Common myeloid progenitor, CD34-positive (primary cell): ENCODE measurements around the gene THEMIS.

ENCODE experiments used
- CTCF ChIA-PET: fragments of 350-600 bp; sonication (Branson Sonifier 250); formaldehyde crosslinking; loops from one replicate; lab custom pipeline; 2021; ENCODE audit warnings: antibody characterized with exemption; lab: Charles Lee
- POLR2A ChIA-PET: fragments of 350-600 bp; sonication (Branson Sonifier 250); formaldehyde crosslinking; loops from one replicate; lab custom pipeline; 2021; ENCODE audit warnings: antibody characterized with exemption; lab: Charles Lee
- DNase-seq, 3 donors: peaks; one replicate each; pipeline versions ENCODE4 v3.0.0 to v3.0.0-alpha.2; 2013
- H3K27ac ChIP-seq, 2 experiments: 1 replicate in 1 of 2; 2 replicates in 1 of 2; pipeline ENCODE4 v1.7.0; 2013; ENCODE audit warnings: inconsistent platforms in 2 of 2, low read length in 2 of 2, mild to moderate bottlenecking in 2 of 2, low read depth in 1 of 2, moderate library complexity in 1 of 2; ENCODE audit not compliant: severe bottlenecking in 2 of 2, insufficient read depth in 1 of 2, poor library complexity in 1 of 2
- H3K27me3 ChIP-seq, 5 experiments: replicated peaks in 2 of 5; 1 replicate in 3 of 5; 2 replicates in 2 of 5; pipeline versions ENCODE4 v1.6.1 to v1.7.0; 2013; ENCODE audit warnings: low read length in 4 of 5, mild to moderate bottlenecking in 2 of 5, moderate library complexity in 2 of 5, inconsistent platforms in 1 of 5; ENCODE audit not compliant: insufficient read depth in 5 of 5, control insufficient read depth in 4 of 5
- H3K36me3 ChIP-seq, 4 experiments: 1 replicate in 2 of 4; 2 replicates in 2 of 4; pipeline versions ENCODE4 v1.6.1 to v1.7.0; 2013; ENCODE audit warnings: low read length in 3 of 4, control low read depth in 1 of 4, mild to moderate bottlenecking in 1 of 4; ENCODE audit not compliant: control insufficient read depth in 4 of 4, insufficient read depth in 4 of 4
- H3K4me1 ChIP-seq, 4 experiments: 1 replicate in 3 of 4; 2 replicates in 1 of 4; pipeline versions ENCODE4 v1.6.1 to v1.7.1; 2013; ENCODE audit warnings: low read length in 3 of 4, mild to moderate bottlenecking in 3 of 4, control low read depth in 1 of 4, inconsistent platforms in 1 of 4, moderate library complexity in 1 of 4; ENCODE audit not compliant: control insufficient read depth in 4 of 4, insufficient read depth in 4 of 4; ENCODE audit errors: control extremely low read depth in 1 of 4
- H3K4me3 ChIP-seq, 7 experiments: 1 replicate in 4 of 7; 2 replicates in 3 of 7; pipeline versions ENCODE4 v1.5.1 to v1.7.0; 2013; ENCODE audit warnings: mild to moderate bottlenecking in 7 of 7, low read length in 6 of 7, moderate library complexity in 6 of 7, inconsistent platforms in 2 of 7, low read depth in 2 of 7, control low read depth in 1 of 7; ENCODE audit not compliant: insufficient read depth in 4 of 7, control insufficient read depth in 1 of 7; ENCODE audit errors: extremely low read depth in 1 of 7
- H3K9me3 ChIP-seq, 5 experiments: 1 replicate in 4 of 5; 2 replicates in 1 of 5; pipeline versions ENCODE4 v1.6.1 to v1.7.1; 2013; ENCODE audit warnings: low read length in 4 of 5, mild to moderate bottlenecking in 2 of 5, inconsistent platforms in 1 of 5, low read depth in 1 of 5, moderate library complexity in 1 of 5; ENCODE audit not compliant: control insufficient read depth in 4 of 5, insufficient read depth in 2 of 5; ENCODE audit errors: control extremely low read depth in 1 of 5
- WGBS: methylation state at CpG from one replicate; pipeline ENCODE4 v1.1.5; 2013; ENCODE audit not compliant: insufficient coverage; 5-methylcytosine and 5-hydroxymethylcytosine counted together

The THEMIS gene

GRCh38 chr6:127917766-127918165 lies 16.9 kb upstream of the THEMIS start:
- CTCF ChIA-PET, result no interaction called here
- POLR2A ChIA-PET, result no interaction called here
- peaks cover 0 to 6% (median 0%) of the 10 kb centered on the region in 4 experiments for H3K4me1 ChIP-seq
- H3K36me3 ChIP-seq, result no peaks in the 10 kb centered on the region
- no peaks in the 10 kb centered on the region for H3K27me3 ChIP-seq
- WGBS, result no CpG with 5 or more reads among the region's 1 CpG
- no peaks in the 10 kb centered on the region for H3K9me3 ChIP-seq
- no peak overlapping the region for H3K27ac ChIP-seq
- DNase-seq, result no peak
- H3K4me3 ChIP-seq, result no peak overlapping the region

GRCh38 chr6:127914240-127914639 lies 13.4 kb upstream of the THEMIS start:
- ChIA-PET POLR2A (no interaction called here), CTCF (no interaction called here)
- H3K9me3 ChIP-seq, result peaks cover 0 to under 1% (median 0%) of the 10 kb centered on the region in 5 experiments
- no peak overlapping the region for H3K27ac ChIP-seq
- no peaks in the 10 kb centered on the region for H3K36me3 ChIP-seq
- no peak overlapping the region for H3K4me3 ChIP-seq
- no peak for DNase-seq
- 100% methylated on average over 2 of the region's 3 CpGs for WGBS
- H3K27me3 ChIP-seq, result no peaks in the 10 kb centered on the region
- no peaks in the 10 kb centered on the region for H3K4me1 ChIP-seq

DNA sequence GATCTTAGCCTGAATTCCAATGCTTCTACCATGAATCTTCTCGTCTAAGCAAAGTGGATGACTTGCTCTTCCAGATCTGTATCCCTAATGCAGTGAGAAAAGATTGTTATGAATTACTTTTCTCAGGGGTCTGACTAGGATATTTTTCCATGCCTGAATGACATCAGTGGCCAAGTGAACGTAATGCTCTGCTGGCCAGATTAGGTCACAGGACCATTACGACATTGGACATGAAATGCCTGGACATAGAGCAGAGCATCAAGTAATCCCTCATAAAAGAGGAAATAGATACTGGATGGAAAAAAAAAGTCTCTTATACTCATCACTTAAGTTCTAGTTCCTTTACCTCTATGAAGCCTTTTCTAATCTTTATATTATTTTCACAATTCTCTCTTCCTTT lies 12.1 kb upstream of the THEMIS start:
- ChIA-PET CTCF (no interaction called here), POLR2A (no interaction called here)
- no peak for DNase-seq
- Histone ChIP-seq H3K27ac (no peak overlapping the region), H3K36me3 (no peaks in the 10 kb centered on the region), H3K4me1 (no peaks in the 10 kb centered on the region), H3K27me3 (no peaks in the 10 kb centered on the region), H3K4me3 (no peak overlapping the region), H3K9me3 (peaks cover 0 to 2% (median 0%) of the 10 kb centered on the region in 5 experiments)
- 100% methylated on average over 2 of the region's 3 CpGs for WGBS

DNA sequence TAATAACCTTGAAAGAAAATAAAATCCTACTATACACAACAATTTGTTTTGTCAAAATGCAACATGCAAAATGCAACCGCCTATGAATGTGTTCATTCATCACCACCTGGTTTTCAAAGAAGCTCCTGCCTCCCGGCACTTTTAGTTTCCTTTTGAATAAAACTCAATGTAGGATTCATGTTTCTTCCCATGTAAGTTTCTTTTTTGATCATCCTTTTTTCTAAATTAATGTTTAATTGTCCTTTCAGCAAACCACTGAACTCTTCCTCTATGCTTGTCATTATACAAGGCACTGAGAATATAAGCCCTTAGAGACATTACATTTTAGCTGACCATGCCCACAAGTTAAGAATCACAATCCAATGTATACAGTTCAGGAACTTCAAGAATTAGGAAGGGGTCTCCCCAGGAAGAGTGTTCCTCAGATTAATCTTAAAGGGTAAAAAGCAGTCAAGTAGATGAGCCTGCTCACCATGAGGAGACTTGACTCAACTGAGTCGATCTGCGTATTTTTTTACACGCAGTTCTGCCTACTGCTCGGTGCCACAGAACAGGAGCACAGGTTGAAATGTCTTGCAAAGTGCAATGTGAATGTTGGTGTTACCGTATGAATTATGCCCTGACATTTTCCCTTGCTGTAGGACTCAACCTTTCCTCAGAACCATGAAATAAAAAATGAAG lies 7.2 kb upstream of the THEMIS start:
- WGBS, result 98% methylated on average over 6 of the region's 7 CpGs
- ChIA-PET CTCF (no interaction called here), POLR2A (interaction anchor here (0.6 kb wide), 1 partner anchor 166 kb away, joined by 3 read pairs; no protein-coding TSS in a partner anchor)
- DNase-seq, result no peak
- H3K4me3 ChIP-seq, result no peak overlapping the region
- peaks cover 0 to 2% (median 0%) of the 10 kb centered on the region in 5 experiments for H3K9me3 ChIP-seq
- no peaks in the 10 kb centered on the region for H3K27me3 ChIP-seq
- no peaks in the 10 kb centered on the region for H3K36me3 ChIP-seq
- H3K4me1 ChIP-seq, result peaks cover 0 to 2% (median 0%) of the 10 kb centered on the region in 4 experiments
- H3K27ac ChIP-seq, result no peak overlapping the region

DNA sequence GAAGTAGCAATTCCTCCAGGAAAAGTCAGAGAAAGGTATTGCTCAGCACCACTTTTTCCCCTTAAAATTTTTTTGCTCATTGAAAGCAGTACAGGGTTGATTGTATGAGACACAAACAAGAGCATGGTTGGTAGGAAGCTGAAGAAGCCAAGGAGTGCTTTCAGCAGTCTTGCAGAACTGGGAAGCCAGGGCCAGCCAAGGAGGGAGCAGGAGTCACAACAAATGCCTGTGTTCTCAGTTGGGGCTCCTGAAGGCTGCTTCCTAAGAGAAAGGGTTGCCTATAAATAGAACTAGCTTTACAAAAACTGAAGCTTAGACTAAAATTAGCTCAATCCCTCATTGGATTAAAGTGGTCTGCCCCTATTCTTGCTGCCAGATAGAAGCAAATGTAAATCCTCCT lies 3.3 kb upstream of the THEMIS start:
- Histone ChIP-seq H3K27ac (no peak overlapping the region), H3K4me1 (peaks cover 0 to 10% (median 0%) of the 10 kb centered on the region in 4 experiments), H3K36me3 (no peaks in the 10 kb centered on the region), H3K4me3 (no peak overlapping the region), H3K27me3 (no peaks in the 10 kb centered on the region), H3K9me3 (peaks cover 0 to 2% (median 0%) of the 10 kb centered on the region in 5 experiments)
- no peak for DNase-seq
- POLR2A ChIA-PET, result interaction anchor here (0.6 kb wide), 1 partner anchor 650 kb away, joined by 3 read pairs; no protein-coding TSS in a partner anchor
- CTCF ChIA-PET, result interaction anchor here (0.5 kb wide), 1 partner anchor 268 kb away, joined by 3 read pairs; no protein-coding TSS in a partner anchor

- ChIA-PET POLR2A (no interaction called here), CTCF (interaction anchor here (0.8 kb wide), 1 partner anchor 16 kb away, joined by 3 read pairs; no protein-coding TSS in a partner anchor)
- 96% methylated on average over 7 of the region's 8 CpGs for WGBS
- no peaks in the 10 kb centered on the region for H3K36me3 ChIP-seq
- H3K9me3 ChIP-seq, result no peaks in the 10 kb centered on the region
- H3K27ac ChIP-seq, result no peak overlapping the region
- H3K27me3 ChIP-seq, result no peaks in the 10 kb centered on the region
- DNase-seq, result no peak
- peaks cover 0 to 10% (median 0%) of the 10 kb centered on the region in 4 experiments for H3K4me1 ChIP-seq
- H3K4me3 ChIP-seq, result no peak overlapping the region
These were observed 2.1 kb upstream of the THEMIS start for GRCh38 chr6:127902933-127903332.

- DNase-seq, result no peak
- Histone ChIP-seq H3K4me3 (no peak overlapping the region), H3K4me1 (peaks cover 0 to 22% (median 0%) of the 10 kb centered on the region in 4 experiments), H3K9me3 (no peaks in the 10 kb centered on the region), H3K27ac (no peak overlapping the region), H3K27me3 (no peaks in the 10 kb centered on the region), H3K36me3 (no peaks in the 10 kb centered on the region)
- no CpG with 5 or more reads among the region's 2 CpGs for WGBS
- ChIA-PET POLR2A (no interaction called here), CTCF (no interaction called here)
These were observed 3.4 kb downstream of the THEMIS start for GRCh38 chr6:127897484-127897883.
